ENCODE results near the gene AMN.

The AMN gene

GRCh38 chr14:102899516-102899900 is 23.0 kb upstream of the AMN start:
- no peak for DNase-seq

GRCh38 chr14:102900631-102901571 is 21.6 kb upstream of the AMN start:
- no peak for DNase-seq

- no peak for DNase-seq
Observed at GRCh38 chr14:102901633-102902032, 20.8 kb upstream of the AMN start.

GRCh38 chr14:102902086-102902485 is 20.4 kb upstream of the AMN start:
- DNase-seq: no peak

GRCh38 chr14:102902523-102903247 is 19.8 kb upstream of the AMN start:
- peak; percentile 29 to 72 for DNase-seq

- DNase-seq: no peak
Observed at GRCh38 chr14:102903248-102903888, 19.1 kb upstream of the AMN start.

- no peak for DNase-seq
Observed at GRCh38 chr14:102903889-102904512, 18.5 kb upstream of the AMN start.

- no peak for DNase-seq
Observed at GRCh38 chr14:102905116-102906108, 17.1 kb upstream of the AMN start.

- no peak for DNase-seq
Observed at GRCh38 chr14:102906616-102907302, 15.7 kb upstream of the AMN start.

GRCh38 chr14:102907303-102907844 is 15.1 kb upstream of the AMN start:
- DNase-seq: no peak

GRCh38 chr14:102907980-102908730 is 14.3 kb upstream of the AMN start:
- DNase-seq: no peak

- no peak for DNase-seq
Observed at GRCh38 chr14:102908766-102909455, 13.6 kb upstream of the AMN start.

GRCh38 chr14:102909462-102909861 is 13.0 kb upstream of the AMN start:
- no peak for DNase-seq

- no peak for DNase-seq
Observed at GRCh38 chr14:102909911-102910310, 12.6 kb upstream of the AMN start.

- DNase-seq: no peak
Observed at GRCh38 chr14:102910442-102910841, 12.0 kb upstream of the AMN start.

- DNase-seq: no peak
Observed at GRCh38 chr14:102911541-102911951, 10.9 kb upstream of the AMN start.

- DNase-seq: no peak
Observed at GRCh38 chr14:102911991-102912761, 10.3 kb upstream of the AMN start.

GRCh38 chr14:102913341-102914211 is 8.9 kb upstream of the AMN start:
- no peak for DNase-seq
